ENCODE results near the gene ZNF385B.
"Not testable (repeated sequence)": the region's sequence is repeated elsewhere in the genome, so short reads cannot be mapped to it uniquely, and the experiment has no call there.

The ZNF385B gene

DNA sequence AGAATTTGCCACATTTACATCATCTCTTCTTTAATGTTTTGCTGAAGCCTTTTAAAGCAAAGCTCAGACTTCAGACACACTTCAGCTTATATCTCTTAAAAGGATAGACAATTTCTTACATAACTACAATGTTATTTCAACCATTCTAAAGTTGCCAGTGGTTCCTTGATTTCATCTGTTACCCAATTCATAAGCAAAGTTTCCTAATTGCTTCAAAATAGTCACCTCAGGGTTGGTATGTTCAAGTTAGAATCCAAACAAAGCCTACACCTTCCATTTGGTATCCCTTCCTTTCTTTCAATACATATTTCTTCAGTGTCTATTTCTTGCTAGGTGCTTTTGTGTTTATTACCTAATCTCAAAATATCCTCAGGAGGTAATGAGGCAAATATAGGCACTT lies 60.6 kb downstream of the ZNF385B start:
- DNase-seq (ENCODE audit: low spot score): no peak

DNA sequence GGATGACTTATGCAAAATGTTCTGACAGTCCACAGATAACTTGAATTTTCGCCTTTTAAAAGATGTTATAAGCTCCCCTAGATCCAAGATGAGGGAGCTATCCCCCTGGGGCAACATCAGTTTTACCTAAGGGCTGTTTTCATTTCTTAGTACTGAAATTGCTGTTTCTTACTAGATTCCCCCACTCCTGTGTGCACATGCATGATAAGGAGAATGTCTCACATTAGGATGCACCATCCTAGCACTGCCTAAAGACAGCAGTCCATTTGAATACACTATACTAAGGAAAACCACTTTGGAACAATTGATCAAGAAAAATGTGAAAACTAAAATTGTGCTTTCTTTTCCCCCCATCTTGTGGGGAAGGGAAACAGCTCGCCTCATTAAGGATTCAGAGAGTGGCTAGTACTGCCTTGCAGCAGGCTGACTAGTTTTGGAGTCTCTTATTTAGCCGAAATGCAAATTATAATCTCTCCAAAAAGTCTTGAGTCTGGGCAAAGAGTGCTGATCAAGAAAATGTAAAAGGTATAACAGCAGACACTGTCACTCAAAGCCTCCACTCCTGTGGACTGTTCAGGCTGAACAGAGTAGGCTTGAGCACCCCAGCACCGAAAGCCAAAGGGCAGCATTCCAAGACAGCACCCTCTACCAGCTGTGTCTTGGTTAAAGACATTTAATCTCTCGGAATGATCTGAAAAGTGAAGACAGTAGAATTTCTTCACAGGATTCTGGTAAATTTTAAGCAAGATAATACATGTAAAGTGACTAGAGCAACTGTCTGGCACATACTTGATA lies 65.0 kb downstream of the ZNF385B start:
- DNase-seq (ENCODE audit: low spot score): no peak

DNA sequence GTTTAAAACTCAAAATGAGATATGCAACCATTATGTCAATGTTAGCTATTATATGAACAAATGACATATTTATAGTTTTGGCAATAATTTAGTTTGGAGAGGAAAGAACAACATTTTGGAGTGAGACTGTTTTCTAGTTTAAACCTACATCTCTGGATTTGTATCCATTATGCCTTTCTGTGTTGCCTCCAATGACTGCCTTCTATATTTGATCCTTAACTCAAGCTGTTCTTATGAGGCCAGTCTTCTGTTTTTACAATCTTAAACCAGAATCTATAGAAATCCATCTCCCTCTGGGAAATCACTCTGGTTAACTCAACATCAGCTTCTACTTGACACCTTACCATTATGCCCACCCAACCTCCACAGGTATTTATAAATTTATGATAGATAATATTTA lies 67.5 kb downstream of the ZNF385B start:
- no peak for DNase-seq (ENCODE audit: low spot score)

DNA sequence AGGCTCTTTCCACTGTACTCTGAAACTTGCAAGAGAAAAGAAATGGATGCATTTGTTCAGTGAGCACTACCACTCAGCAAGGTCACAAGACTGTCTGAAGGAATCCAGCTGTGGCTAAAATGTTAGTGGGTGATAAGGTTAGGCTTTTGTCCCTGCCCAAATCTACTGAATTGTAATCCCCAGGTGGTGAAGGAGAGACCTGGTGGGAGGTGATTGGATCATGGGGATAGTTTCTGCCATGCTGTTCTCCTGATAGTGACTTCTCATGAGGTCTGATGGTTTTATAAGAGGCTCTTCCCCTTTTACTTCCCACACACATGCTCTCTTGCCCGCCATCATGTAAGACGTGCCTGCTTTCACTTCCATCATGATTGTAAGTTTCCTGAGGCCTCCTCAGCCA lies 68.2 kb downstream of the ZNF385B start:
- no peak for DNase-seq (ENCODE audit: low spot score)

DNA sequence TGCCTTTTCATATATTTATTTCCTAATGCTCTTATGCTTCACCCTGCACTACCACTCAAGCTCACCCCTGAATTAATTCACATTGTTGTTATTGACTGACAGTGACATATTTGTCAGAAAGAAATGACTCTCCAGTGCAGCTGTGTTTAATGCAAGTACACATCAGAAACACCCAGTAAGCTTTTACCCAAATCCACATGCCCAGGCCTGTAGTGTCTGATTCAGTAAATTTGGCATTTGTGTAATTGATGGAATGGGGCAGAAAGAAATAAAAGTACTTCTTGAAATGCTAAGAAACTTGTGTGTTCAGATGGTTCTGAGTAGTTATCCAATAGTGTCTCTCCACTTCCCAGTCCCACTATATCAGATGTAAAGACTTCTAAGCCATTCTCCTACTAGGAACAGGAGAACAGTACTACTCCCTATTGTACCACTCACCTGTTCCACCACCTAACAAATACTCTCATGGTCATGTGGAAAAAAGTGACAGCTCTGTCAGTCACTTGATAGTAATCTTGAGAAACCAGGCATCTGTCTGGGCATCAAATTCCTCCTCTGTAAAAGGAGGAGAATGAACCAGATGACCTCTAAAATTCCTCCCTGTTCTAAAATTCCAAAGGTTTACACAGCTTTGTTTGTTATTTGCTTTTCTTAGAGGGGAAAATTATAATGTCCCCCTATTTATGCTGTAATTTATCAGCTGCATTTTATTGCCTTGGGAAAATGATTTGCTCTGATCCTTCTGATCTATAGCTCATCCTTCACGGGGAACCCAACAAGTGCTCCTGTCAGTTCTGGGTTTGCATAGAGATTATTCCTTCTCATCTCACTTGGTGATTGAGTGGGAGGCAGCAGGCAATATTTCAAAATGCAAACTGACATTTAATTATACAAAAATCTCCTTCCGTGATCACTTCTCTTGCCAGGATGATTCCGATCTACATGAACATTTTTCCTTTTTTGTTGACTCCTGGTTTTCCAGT lies 70.9 kb downstream of the ZNF385B start:
- no peak for DNase-seq (ENCODE audit: low spot score)

DNA sequence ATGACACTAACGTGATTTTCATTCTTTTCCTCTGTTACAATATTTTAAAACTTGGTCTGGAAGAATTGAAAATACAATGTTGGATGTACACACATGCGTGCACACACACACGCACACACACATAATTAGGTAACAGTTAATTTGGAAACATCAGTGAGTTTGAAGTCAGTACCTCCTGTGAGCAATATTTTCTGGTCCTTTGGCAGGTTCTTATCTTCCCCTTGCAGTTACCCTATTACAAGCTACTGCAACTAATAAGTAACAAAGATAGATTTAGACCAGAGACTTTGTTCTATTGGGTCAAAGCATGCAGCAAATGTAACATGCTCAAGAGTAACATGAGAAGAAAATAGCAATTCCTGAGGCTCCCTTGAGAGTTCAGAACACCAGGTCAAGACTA lies 73.3 kb downstream of the ZNF385B start:
- DNase-seq (ENCODE audit: low spot score): no peak

DNA sequence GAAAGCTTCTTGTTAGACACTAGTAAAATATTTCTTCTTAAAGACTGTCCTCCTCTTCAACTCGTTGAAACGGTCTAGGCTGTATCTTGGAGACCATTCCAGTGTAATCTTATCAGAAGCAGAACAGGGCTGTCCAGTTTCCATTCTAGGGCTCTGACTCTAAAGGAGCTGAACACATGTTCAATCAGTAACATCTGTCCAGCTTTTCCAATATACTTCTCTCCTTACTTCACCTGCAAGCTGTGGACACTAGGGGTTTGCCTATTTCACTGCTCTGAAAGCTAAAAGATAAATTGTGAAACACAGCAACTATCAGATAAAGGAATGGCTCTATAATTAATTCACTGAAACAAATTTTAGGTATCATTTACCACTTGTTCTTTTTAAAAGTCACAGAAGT lies 73.8 kb downstream of the ZNF385B start:
- no peak for DNase-seq (ENCODE audit: low spot score)

DNA sequence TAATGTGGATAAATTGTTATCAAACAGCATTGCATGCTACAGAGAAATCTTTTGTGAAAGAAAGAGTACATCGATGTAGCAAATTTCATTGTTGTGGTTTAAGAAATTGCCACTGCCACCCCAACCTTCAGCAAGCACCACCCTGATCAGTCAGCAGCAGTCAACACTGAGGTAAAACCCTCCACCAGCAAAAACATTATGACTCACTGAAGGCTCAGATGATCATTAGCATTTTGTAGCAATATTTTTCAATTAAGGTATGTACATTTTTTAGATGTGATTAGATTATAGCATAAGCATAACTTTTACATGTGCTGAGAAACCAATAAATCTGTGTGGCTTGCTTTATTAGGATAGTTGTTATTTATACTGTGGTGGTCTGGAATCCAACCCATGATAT lies 75.5 kb downstream of the ZNF385B start:
- no peak for DNase-seq (ENCODE audit: low spot score)

DNA sequence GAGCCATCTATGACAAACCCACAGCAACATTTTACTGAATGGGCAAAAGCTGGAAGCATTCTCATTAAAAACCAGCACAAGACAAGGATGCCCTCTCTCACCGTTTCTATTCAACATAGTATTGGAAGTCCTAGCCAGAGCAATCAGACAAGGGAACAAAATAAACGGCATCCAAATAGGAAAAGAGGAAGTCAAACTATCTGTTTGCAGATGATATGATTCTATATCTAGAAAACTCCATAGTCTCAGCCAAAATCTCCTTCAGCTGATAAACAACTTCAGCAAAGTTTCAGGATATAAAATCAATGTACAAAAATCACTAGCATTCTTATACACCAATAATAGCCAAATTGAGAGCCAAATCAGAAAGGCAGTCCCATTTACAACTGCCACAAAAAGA lies 79.1 kb downstream of the ZNF385B start:
- DNase-seq (ENCODE audit: low spot score): not testable (repeated sequence)

DNA sequence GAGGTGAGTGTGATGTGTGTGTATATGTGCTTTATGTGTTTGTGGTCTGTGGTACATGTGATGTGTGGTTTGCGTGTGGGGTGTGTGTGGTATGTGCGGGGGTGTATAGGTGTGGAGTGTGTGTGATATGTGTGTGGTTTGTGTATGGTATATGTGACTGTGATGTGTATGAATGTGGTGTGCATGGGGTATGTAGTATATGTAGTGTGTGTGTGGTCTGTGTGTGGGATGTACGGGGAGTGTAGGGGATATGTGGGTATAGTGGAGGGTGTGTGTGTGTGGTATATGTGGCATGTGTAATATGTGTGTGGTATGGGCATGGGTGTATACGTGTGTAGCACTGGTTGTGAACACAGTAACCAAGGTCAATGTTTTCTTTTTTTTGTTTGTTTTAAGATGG lies 87.4 kb downstream of the ZNF385B start:
- DNase-seq (ENCODE audit: low spot score): no peak

DNA sequence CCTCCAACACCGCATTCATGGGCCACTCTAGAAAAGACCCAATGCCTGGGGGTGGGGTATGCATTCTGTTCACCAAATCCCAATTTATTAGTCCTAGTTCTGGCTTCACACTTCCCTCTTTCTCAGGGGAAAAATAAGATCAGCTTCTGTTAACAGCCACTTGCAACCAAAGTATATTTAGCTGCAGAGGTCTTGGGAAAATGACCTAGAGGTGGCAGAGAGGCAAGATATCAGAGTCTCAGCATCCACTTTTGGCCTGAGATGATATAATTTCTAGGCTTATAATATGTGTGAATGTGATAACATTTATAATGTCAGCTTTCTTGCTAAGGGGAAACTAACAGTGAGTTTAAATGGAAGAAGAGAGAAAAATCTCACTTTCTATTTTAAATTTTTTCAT lies 89.1 kb downstream of the ZNF385B start:
- DNase-seq (ENCODE audit: low spot score): no peak

DNA sequence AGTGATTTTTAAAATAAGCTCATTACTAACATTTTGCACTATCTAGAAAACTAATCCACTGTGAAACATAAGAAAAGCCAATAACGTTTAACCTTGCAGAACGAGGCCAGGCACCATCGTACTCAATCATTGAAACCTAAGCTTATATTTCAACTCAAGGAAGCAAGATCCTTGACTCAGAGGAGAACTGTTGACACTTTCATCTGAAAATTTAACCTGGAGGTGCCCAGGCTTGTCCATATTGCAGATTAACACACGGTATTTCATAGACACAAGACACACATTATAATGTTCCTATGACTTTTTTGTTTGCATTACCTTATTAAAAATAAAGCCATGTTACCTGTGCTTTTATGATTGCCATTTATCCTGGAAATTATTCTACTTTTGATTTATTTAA lies 89.6 kb downstream of the ZNF385B start:
- no peak for DNase-seq (ENCODE audit: low spot score)

DNA sequence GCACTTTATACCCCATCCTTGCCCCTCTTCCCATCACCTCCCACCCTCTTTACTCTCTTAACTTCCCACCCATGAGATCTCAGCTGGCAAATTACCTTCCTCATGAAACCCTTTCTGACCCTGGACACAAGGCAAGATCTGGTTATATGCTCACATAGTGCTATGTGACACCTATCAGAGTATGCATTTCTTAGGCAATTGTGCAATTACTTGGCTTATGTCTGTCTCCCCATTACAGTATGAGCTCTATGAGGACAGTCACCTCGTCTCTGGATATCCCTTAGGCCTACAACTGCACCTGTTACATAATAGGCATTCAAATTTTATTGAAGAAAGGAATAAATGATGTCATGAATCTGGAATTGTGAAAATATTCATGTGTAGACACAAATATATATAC lies 91.4 kb downstream of the ZNF385B start:
- DNase-seq (ENCODE audit: low spot score): no peak

DNA sequence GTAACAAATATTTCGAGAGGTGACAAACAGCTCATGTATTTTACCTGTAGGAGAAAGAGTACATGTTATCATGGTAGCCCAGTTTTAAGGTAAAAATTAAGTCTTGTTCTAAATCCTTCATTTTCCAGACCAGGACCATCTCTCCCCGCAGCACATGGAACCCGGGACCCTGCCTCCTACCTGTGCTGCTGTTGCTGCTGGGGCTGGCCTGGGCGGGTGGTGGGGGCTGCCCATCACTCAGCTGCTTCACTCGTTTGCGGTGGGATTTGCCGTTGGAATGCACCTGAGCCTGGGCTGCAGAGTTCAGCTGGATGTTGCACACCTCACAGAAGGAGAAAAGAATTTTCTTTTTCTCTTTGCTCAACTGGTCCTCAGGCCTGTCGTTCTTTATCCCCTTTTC lies 92.1 kb downstream of the ZNF385B start:
- DNase-seq (ENCODE audit: low spot score): no peak

DNA sequence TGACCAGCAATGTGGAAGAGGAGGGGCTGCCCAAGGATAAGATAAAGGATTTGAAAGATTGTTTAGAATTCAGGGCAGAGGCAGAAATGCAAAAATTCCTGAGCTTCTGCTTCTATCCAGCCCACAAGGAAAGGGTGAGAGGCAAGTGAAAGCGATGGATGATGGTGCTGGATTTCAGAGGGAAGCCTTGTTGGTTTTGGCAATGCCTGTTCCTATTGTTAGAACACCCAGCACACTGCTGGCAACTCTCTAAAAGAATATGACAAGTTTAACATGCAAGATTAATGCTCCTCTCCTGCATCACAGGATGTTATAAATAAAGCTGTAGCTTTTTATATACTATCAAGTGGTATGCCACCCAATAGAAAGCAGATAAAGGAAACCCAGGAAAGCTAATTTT lies 92.6 kb downstream of the ZNF385B start:
- DNase-seq (ENCODE audit: low spot score): peak; percentile 44

DNA sequence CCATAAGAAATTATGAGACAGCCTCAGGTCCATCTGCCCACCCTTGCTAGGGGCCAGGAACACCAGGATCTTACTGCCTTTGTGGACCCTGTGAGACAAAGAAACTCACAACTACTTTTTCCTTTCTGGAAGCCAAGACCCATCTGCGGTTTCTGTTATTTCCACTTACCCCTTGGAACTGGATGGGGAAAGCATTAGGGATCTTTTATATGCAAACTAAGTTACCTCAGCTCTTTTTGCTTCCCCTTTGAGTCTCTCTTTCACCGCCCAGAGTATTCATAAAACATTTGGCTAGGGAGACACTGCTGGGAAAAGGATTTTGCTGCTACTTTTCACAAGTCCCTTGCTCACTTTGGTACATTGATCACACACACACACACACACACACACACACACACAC lies 95.7 kb downstream of the ZNF385B start:
- no peak for DNase-seq (ENCODE audit: low spot score)

DNA sequence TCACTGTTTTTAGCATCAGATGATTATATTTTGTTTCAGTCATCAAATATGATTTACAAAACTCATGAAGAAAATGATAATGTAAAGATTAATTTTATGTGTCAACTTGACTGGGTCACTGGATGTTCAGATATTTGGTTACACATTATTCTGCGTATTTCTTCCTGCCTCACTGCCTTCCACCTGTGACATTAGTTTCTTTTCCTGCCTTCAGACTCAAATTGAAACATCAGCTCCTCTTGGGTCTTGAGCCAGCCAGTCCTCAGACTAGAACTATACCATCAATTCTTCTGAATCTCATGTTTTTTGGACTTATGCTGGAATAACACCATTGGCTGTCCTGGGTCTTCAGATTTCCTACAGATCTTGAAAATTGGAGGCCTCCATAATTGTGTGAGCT lies 96.7 kb downstream of the ZNF385B start:
- DNase-seq (ENCODE audit: low spot score): no peak

DNA sequence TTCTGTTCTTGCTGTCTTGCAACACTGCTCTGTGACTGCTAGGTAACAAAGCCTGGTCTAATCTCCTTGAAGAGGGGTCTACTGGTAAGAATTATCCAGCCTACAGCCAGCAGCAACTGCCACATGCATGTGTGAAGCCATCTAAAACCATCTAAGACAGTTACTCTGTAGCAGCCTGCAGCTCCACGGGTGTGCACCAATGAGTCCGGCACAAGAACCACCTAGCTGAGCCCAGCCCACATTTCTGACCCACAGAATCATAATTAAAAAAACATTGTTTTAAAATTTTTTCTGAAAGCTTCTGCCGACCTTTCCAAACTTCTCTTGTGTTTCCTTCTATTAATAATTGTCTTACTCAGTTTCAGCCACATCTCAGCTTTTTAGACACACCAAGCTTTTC lies 102.8 kb downstream of the ZNF385B start:
- no peak for DNase-seq (ENCODE audit: low spot score)

DNA sequence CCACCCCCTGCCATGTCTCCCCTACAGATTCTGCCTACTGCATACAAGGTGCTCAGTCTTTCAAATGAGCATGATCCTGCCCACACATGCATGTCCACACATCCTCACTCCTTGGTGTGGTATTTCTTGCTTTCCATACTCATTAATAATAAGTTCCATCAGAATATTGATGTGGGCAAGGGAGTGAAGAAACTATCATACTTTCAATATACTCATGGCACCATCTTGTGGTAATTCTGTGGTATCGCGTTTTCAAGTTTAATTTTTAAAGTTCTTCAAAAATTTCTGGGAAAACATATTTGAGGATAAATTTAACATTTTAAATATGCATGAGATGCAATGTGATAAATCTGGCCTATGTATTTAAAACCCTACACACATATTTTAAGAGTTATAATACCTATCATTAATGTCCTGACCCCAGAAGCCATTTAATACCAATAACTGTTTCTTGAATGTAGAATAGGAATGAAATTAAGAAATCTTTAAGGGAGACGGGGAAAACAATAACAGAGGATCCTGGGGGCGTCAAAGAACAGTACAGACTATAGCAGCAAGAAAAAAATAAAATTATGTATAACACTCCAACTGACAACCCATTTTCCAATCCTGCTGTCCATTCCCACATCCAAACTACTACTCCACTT lies 110.1 kb downstream of the ZNF385B start:
- DNase-seq (ENCODE audit: low spot score): peak; percentile 43

DNA sequence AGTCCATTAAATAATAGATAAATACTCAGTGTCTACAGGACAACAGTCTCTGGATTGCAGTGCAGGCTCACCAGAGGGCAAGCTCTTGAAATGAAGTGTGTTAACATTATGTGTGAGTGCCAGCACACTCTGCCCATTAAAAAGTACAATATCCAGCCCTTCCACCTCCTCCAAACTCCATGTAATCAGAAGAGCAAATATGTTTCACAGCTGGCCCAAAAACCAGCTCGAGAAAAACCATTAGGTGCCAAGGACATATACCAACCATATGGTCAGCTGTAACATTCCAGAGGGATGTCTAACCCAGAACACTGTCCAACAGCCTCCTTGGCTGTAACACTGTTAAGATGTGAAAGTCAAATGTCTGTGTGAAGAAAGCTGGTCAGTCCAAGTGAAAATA lies 112.2 kb downstream of the ZNF385B start:
- peak; percentile 34 for DNase-seq (ENCODE audit: low spot score)

DNA sequence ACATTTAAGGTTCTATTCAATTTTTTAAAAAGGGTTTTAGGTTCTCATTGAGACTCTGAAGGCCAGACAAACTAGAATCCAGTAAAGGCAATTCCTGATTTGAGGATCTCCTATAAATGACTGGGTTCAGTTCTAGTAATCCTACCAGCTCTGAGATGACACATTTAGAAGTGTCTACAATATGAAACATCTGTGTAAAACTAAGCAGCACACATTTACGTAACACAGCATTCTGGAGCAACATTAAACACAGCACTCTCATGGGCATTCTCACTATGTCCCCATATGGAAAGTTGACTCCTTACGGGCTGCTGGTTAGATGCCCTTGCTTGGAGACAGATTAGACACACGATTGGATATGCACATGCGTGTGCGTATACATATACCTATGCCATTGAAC lies 114.4 kb downstream of the ZNF385B start:
- DNase-seq (ENCODE audit: low spot score): no peak

DNA sequence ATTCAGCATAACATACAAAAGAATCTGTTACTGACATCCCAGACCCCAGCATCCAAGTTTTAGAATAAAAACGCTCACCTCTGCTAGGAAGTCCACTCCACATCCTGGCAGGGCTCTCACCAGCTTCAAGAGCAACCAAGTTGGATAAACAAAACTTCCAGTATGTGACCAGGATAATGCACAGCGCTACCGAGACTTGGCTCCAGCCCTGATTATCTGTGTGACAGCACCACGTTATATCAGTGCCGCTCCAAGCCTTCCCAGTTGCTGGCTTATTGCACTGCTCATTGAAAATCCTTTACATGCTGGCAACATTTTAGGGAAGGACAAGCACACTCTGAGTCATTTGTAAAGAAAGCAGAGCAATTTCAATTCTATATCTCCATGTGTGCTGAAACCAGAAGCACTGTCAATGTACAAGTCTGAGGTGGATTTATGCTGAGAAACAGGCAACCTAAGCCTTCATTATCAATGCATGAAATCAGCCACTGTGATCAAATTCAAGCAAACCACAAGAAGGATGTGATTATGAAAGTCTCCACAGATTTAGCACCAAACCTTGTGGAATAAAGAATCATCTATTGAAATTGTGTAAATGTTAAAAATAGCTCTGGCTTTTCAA lies 115.7 kb downstream of the ZNF385B start:
- DNase-seq (ENCODE audit: low spot score): no peak

Measured in AG20443 (cell line).